ENCODE data around the gene MAMLD1.

Gene MAMLD1

GRCh38 chrX:150358651-150359050, 4.5 kb upstream of the MAMLD1 start:
- DNase-seq = no peak

- no peak for DNase-seq
Observed at GRCh38 chrX:150360331-150360730, 2.8 kb upstream of the MAMLD1 start.

- no peak for DNase-seq
Observed at GRCh38 chrX:150361070-150361776, 1.9 kb upstream of the MAMLD1 start.

- no peak for DNase-seq
Observed at GRCh38 chrX:150361777-150362351, 1.3 kb upstream of the MAMLD1 start.

GRCh38 chrX:150363561-150364346, 637 bp downstream of the MAMLD1 start:
- DNase-seq = no peak

- no peak for DNase-seq
Observed at GRCh38 chrX:150364347-150365050, 1.4 kb downstream of the MAMLD1 start.

- peak; percentile 42 for DNase-seq
Observed at GRCh38 chrX:150365051-150365989, 2.2 kb downstream of the MAMLD1 start.

- no peak for DNase-seq
Observed at GRCh38 chrX:150365990-150366911, 3.1 kb downstream of the MAMLD1 start.

- no peak for DNase-seq
Observed at GRCh38 chrX:150366951-150367545, 3.9 kb downstream of the MAMLD1 start.

- no peak for DNase-seq
Observed at GRCh38 chrX:150370589-150371312, 7.6 kb downstream of the MAMLD1 start.

GRCh38 chrX:150371877-150372276, 8.8 kb downstream of the MAMLD1 start:
- no peak for DNase-seq

GRCh38 chrX:150372280-150372679, 9.2 kb downstream of the MAMLD1 start:
- no peak for DNase-seq

- DNase-seq = no peak
Observed at GRCh38 chrX:150372756-150373155, 9.6 kb downstream of the MAMLD1 start.

- no peak for DNase-seq
Observed at GRCh38 chrX:150375243-150375770, 12.2 kb downstream of the MAMLD1 start.

GRCh38 chrX:150377005-150377404, 13.9 kb downstream of the MAMLD1 start:
- DNase-seq = no peak

- no peak for DNase-seq
Observed at GRCh38 chrX:150405006-150405405, 41.9 kb downstream of the MAMLD1 start.

- DNase-seq = no peak
Observed at GRCh38 chrX:150405576-150405975, 42.5 kb downstream of the MAMLD1 start.

- no peak for DNase-seq
Observed at GRCh38 chrX:150406596-150406995, 43.5 kb downstream of the MAMLD1 start.

GRCh38 chrX:150408007-150408406, 44.9 kb downstream of the MAMLD1 start:
- DNase-seq = no peak

- DNase-seq = no peak
Observed at GRCh38 chrX:150408561-150408960, 45.4 kb downstream of the MAMLD1 start.
